Psoas muscle (tissue), 8 donors: ENCODE results near the gene CEACAM3. TPM values are rescaled to one million over a fixed set of nuclear protein-coding genes. Genes with fewer than 3 reads are reported as not detected.
A peak's percentile ranks its signal among the peaks of the same experiment; 100 is the strongest.

Source experiments
- ATAC-seq, 4 donors: fragments of 200-7000 bp; cut with Tn5 transposase; one replicate each; pipeline ENCODE4 v1.9.1; 2020; ENCODE audit warnings: moderate library complexity in 3 of 4, mild to moderate bottlenecking in 2 of 4
- DNase-seq, 2 donors: peaks; one replicate each; pipeline ENCODE4 v3.0.0-alpha.2; 2020
- H3K27ac ChIP-seq: fragments of 200-600 bp; one replicate; pipeline ENCODE4 v1.8.0; 2022
- H3K27me3 ChIP-seq, 3 donors: fragments of 200-600 bp in 1 of 3; one replicate each; pipeline versions ENCODE4 v1.6.1 to v1.8.0; 2013 to 2022; ENCODE audit warnings: low read length in 2 of 3, mild to moderate bottlenecking in 2 of 3, moderate library complexity in 1 of 3; ENCODE audit not compliant: insufficient read depth in 3 of 3
- H3K36me3 ChIP-seq, 2 donors: fragments of 200-600 bp in 1 of 2; one replicate each; pipeline versions ENCODE4 v1.6.1 to v1.8.0; 2013 to 2022; ENCODE audit warnings: low read depth in 1 of 2, mild to moderate bottlenecking in 1 of 2, moderate library complexity in 1 of 2; ENCODE audit not compliant: insufficient read depth in 1 of 2
- H3K4me1 ChIP-seq: fragments of 200-600 bp; one replicate; pipeline ENCODE4 v1.8.0; 2022
- H3K4me3 ChIP-seq: fragments of 200-600 bp; one replicate; pipeline ENCODE4 v1.8.0; 2022; ENCODE audit warnings: mild to moderate bottlenecking
- H3K9me3 ChIP-seq: fragments of 200-600 bp; one replicate; pipeline ENCODE4 v1.8.0; 2022
- CTCF ChIP-seq: fragments of 200-600 bp; IDR thresholded peaks from one replicate; pipeline ENCODE4 v1.8.0; 2022; ENCODE audit warnings: antibody characterized with exemption
- WGBS, 3 donors: extraction: QIAGEN DNeasy Blood & Tissue Kit; methylation state at CpG; one replicate each; pipeline versions ENCODE4 v1.1.6 to v1.1.7; 2013; 5-methylcytosine and 5-hydroxymethylcytosine counted together
- intact Hi-C, 2 donors: fragments of 100-400 bp; cut with DNase I; formaldehyde crosslinking; loops; one replicate each; pipeline versions ENCODE4 v1.11.0 to v1.14.2; 2022
- polyA plus RNA-seq, 3 donors: library from polyadenylated mRNA; stranded (reverse); fragments of 200-250 nt; gene quantifications; one replicate each; pipeline ENCODE4 v1.2.3, GENCODE V29; 2013
- total RNA-seq, 4 donors: library from RNA; stranded (reverse); fragmentation: NEBNext Ultra II Directional in 2 of 4; extraction: Animal tissue kit (Norgen Biotek cat#: 25700) in 2 of 4; gene quantifications; one replicate each; pipeline versions ENCODE4 v1.2.1 to v1.2.4, GENCODE V29; 2021 to 2023
- donor health status: healthy with polysubstance abuse.
- donor health status: DM: no; HTN: no; CAD: no; lungs with moderate emphysema.
- donor health status: Bipolar disorder and iron deficiency.
- donor health status: healthy.
- donor health status: DM: yes; HTN: yes; CAD: no.
- donor health status: DM: no; HTN: no; CAD: no.
- donor health status: DM: no; HTN: no; CAD: no.
- donor health status: DM: yes; HTN: yes; CAD: no.

Gene CEACAM3
- total and polyA plus RNA-seq, 7 donors, result 0.01 to 0.59 (median 0.05) TPM; not detected in 4

DNA sequence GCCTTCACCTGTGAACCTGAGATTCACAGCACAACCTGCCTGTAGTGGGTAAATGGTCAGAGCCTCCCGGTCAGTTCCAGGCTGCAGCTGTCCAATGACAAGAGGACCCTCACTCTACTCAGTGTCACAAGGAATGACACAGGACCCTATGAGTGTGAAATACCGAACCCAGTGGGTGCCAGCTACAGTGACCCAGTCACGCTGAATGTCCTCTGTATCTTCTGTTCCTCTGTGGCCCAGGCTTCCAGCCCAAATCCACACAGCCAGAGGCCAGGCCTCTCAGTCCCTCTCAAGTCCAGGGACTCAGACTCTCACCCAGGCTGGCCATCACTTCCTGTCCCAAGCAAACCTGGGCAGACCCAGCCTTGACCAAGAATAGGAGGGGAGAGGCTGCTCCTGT lies 10.8 kb downstream of the CEACAM3 start:
- 80 to 85% (median 84%) methylated on average over 3 of the region's 3 CpGs for WGBS, 3 donors
- no peaks in the 10 kb centered on the region for H3K27me3 ChIP-seq
- ATAC-seq, result no peak

GRCh38 chr19:41808663-41809566 lies 12.5 kb downstream of the CEACAM3 start:
- Histone ChIP-seq H3K27ac (no peak overlapping the region), H3K27me3 (no peaks in the 10 kb centered on the region), H3K4me1 (no peaks in the 10 kb centered on the region), H3K36me3 (no peaks in the 10 kb centered on the region), H3K9me3 (no peaks in the 10 kb centered on the region), H3K4me3 (no peak overlapping the region)
- no peak for ATAC-seq
- intact Hi-C loops, result no loop called here
- no peak for TF ChIP-seq CTCF
- 57 to 65% (median 59%) methylated on average over 16 of the region's 16 CpGs for WGBS, 3 donors
- DNase-seq, result peak; percentile 27 to 55

More for the DNA sequence above, 10.8 kb downstream of the CEACAM3 start:
- Histone ChIP-seq H3K4me3 (no peak overlapping the region), H3K9me3 (no peaks in the 10 kb centered on the region), H3K4me1 (no peaks in the 10 kb centered on the region), H3K27ac (no peak overlapping the region), H3K36me3 (no peaks in the 10 kb centered on the region)
- intact Hi-C loops, result no loop called here
- no peak for TF ChIP-seq CTCF
- no peak for DNase-seq

GRCh38 chr19:41810301-41810700 lies 13.9 kb downstream of the CEACAM3 start:
- intact Hi-C loops, result no loop called here
- no peaks in the 10 kb centered on the region for H3K36me3 ChIP-seq
- no peak overlapping the region for H3K4me3 ChIP-seq
- no peak overlapping the region for H3K27ac ChIP-seq
- no peaks in the 10 kb centered on the region for H3K4me1 ChIP-seq
- no peak for TF ChIP-seq CTCF
- ATAC-seq (no peak), DNase-seq (peak in 1 of 2 donors; percentile 46)
- no peaks in the 10 kb centered on the region for H3K27me3 ChIP-seq
- WGBS, 3 donors, result 49 to 63% (median 50%) methylated on average over 4 of the region's 4 CpGs
- H3K9me3 ChIP-seq, result no peaks in the 10 kb centered on the region

GRCh38 chr19:41811036-41811435 lies 14.6 kb downstream of the CEACAM3 start:
- intact Hi-C loops, result no loop called here
- ATAC-seq (peak in 1 of 4 donors; percentile 25), DNase-seq (no peak)
- TF ChIP-seq CTCF, result no peak
- no peaks in the 10 kb centered on the region for H3K27me3 ChIP-seq
- H3K9me3 ChIP-seq, result no peaks in the 10 kb centered on the region
- H3K4me1 ChIP-seq, result no peaks in the 10 kb centered on the region
- H3K4me3 ChIP-seq, result no peak overlapping the region
- no peaks in the 10 kb centered on the region for H3K36me3 ChIP-seq
- 56 to 65% (median 57%) methylated on average over 3 of the region's 3 CpGs for WGBS, 3 donors
- H3K27ac ChIP-seq, result no peak overlapping the region
